Fibroblast of skin of left biceps (primary cell): ENCODE measurements around the gene BANF1.
"Not testable (repeated sequence)": the region's sequence is repeated elsewhere in the genome, so short reads cannot be mapped to it uniquely, and the experiment has no call there.

Experiments used
- DNase-seq, 2 experiments: peaks; one replicate each; pipeline ENCODE4 v3.0.0-alpha.2; 2013; ENCODE audit warnings: low read depth in 2 of 2

BANF1 gene

GRCh38 chr11:66011239-66011784 lies 9.0 kb downstream of the BANF1 start:
- no peak for DNase-seq

GRCh38 chr11:66011785-66012303 lies 9.5 kb downstream of the BANF1 start, which contains the start of gene CST6:
CST6 (plus strand) TSS chr11:66012008; CDS start chr11:66012045, 37 bp downstream.
- no peak for DNase-seq

- no peak for DNase-seq
Measured at GRCh38 chr11:66012371-66012945, 10.2 kb downstream of the BANF1 start.

GRCh38 chr11:66012946-66013761 lies 10.9 kb downstream of the BANF1 start:
- no peak for DNase-seq

GRCh38 chr11:66013762-66014100 lies 11.4 kb downstream of the BANF1 start:
- DNase-seq, result no peak

- no peak for DNase-seq
Measured at GRCh38 chr11:66014804-66015453, 12.6 kb downstream of the BANF1 start.

- DNase-seq, result no peak
Measured at GRCh38 chr11:66015454-66015881, 13.2 kb downstream of the BANF1 start.

- DNase-seq, result no peak
Measured at GRCh38 chr11:66015936-66016792, 13.9 kb downstream of the BANF1 start.

GRCh38 chr11:66016793-66017177 lies 14.5 kb downstream of the BANF1 start:
- DNase-seq, result no peak

- no peak for DNase-seq
Measured at GRCh38 chr11:66017321-66017720, 15.0 kb downstream of the BANF1 start.

GRCh38 chr11:66020212-66020611 lies 17.9 kb downstream of the BANF1 start:
- no peak for DNase-seq

- no peak for DNase-seq
Measured at GRCh38 chr11:66020618-66021357, 18.5 kb downstream of the BANF1 start.

GRCh38 chr11:66022401-66023185 lies 20.3 kb downstream of the BANF1 start:
- DNase-seq, result peak in 1 of 2 experiments; percentile 6

- DNase-seq, result not testable (repeated sequence)
Measured at GRCh38 chr11:66023186-66023440, 20.8 kb downstream of the BANF1 start.

- DNase-seq, result no peak
Measured at GRCh38 chr11:66026017-66026529, 23.8 kb downstream of the BANF1 start, which contains the start of gene CATSPER1. CATSPER1 (minus strand) TSS chr11:66026479; CDS start chr11:66026379, 100 bp downstream.

GRCh38 chr11:66032957-66033735 lies 30.8 kb downstream of the BANF1 start:
- DNase-seq, result no peak

GRCh38 chr11:66035653-66036333 lies 33.5 kb downstream of the BANF1 start:
- DNase-seq, result no peak

GRCh38 chr11:66036334-66036710 lies 34.0 kb downstream of the BANF1 start:
- DNase-seq, result no peak
